ENCODE results near the gene PRSS37. TPM values are rescaled to one million over a fixed set of nuclear protein-coding genes. Genes with fewer than 3 reads are reported as not detected.
A peak's percentile ranks its signal among the peaks of the same experiment; 100 is the strongest.
"Not testable (repeated sequence)": the region's sequence is repeated elsewhere in the genome, so short reads cannot be mapped to it uniquely, and the experiment has no call there.

The PRSS37 gene, protein sequence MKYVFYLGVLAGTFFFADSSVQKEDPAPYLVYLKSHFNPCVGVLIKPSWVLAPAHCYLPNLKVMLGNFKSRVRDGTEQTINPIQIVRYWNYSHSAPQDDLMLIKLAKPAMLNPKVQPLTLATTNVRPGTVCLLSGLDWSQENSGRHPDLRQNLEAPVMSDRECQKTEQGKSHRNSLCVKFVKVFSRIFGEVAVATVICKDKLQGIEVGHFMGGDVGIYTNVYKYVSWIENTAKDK
- total RNA-seq, result not detected

DNA sequence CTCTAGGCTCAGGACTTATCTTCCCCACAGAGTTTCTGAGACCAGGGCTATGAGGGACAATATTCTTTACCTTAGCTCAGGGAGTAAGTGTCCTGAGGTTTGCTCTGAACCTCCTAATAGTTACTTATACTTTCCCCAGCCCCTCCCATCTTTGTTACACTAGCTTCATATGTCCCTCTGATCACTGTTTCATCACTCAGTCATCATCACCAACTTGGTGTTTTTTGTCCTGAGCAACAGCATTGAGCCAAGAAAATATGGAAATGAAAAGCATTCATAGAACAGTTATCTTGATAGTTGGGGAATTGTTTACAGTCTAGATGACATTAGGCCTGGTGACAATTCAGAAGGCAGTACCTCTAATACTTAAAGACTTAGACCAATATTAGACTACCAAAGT lies at the start of gene PRSS37:
Gene PRSS37 (minus strand): TSS at position 101 of the 400 bp plus-strand sequence. CDS start 436 bp downstream, outside the sequence.
- no peak for DNase-seq (ENCODE audit: low read depth in 2 of 3, low spot score in 2 of 3)

DNA sequence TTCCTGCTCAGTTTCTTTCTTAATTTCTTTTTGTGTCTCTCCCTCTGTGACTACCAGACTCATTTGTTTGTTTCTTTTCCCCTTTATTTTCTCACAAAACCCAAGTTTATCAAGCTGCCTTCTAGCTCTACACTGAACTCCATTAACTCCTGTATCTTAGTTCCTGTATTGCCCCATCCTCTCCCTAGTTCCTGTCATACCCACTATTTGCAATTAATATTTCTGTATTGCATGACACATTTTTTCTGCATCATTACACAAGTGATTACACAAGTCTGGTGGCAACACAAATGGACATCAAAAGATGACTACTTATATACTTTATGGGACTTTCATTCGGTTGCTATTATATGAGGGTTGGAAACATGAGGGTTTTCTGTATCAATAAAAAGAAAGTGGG lies 48.0 kb upstream of the PRSS37 start:
- DNase-seq (ENCODE audit: low read depth in 2 of 3, low spot score in 2 of 3), result no peak

DNA sequence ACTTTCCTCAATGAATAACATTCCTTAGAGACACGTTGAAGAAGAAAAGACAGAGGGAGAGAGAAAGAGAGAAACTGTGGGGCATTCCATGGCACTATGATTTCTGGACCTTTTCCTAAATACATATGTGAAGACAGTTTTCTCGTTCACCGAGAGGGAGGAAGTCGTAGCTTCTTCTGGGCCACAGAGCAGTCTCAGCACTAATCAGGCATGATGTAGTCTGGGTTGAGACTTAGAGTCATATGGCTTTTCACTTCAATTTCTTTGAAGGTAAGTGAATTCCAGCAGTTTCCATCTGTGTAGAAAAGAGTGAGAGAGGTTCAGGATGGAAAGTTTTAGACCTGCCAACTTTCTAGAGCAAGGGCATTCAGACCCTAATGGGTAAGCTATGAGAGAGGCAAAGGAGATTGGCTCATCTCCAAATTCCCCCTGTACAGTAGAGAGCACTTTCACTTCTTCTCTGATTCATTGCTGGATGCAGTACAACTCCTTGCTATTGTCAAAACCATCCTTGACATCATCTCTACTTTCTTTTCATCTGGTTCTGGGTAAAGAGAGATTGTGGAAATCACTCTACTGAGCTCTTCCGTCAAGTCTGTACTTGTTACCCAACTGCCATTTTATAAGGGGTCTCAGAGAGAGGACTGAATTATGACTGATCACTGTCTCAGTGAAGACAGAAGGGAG lies 43.4 kb upstream of the PRSS37 start:
- no peak for DNase-seq (ENCODE audit: low read depth in 2 of 3, low spot score in 2 of 3)

DNA sequence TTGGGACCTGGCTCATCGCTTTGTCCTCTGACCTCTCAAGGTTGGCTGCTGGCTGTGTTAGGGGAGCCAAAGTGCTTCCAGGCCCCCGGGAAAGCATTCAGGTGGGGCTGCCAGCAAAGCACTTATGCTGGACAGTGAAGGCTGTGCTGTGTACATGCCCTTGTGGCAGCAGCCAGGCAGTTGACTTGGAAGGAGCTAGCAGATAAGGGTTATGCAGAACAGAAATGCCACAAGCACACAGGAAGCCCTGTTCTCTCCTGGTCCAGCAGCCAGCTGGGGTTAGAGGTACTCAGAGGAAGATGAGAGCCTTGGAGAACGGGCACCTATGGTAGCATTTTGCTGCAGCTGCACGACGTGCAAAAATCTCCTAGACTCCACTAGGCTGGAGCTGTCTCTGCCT lies 39.7 kb upstream of the PRSS37 start:
- no peak for DNase-seq (ENCODE audit: low read depth in 2 of 3, low spot score in 2 of 3)

DNA sequence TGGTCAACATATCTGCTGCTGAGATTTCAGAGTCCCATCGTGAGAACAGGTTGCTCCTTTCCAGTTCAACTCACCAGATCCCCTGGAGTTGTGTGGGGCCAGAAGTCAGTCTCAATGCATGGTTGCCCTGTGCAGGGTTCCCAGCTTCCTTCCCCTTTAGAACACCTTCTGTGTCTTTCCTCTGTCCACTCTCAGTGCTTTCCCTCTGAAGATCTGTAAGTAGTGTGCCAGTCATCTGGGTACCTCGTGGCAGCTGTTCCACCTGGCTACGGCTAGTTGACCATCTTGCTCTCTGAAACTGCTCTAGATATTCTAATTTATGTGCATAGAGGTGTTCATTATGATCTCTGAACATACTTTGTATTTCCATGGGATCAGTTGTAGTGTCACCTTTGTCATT lies 36.1 kb upstream of the PRSS37 start:
- no peak for DNase-seq (ENCODE audit: low read depth in 2 of 3, low spot score in 2 of 3)

DNA sequence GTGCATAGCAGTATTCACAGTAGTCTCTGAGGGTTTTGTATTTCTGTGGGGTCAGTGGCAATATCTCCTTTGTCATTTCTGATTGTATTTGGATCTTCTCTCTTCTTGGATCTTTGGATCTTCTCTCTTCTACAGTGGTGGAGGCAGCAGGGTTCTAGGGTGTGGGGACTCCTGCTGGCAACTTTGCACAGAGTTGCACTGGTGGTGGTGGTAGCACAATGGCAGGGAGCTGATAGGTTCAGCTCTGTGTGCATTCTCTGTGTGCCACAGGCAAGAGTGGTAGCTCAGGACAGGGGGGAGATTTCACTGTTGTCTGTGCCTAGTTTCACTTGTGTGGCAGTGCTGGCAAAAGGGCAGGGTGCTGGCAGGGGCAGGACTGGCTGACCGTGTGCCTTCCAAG lies 35.1 kb upstream of the PRSS37 start:
- no peak for DNase-seq (ENCODE audit: low read depth in 2 of 3, low spot score in 2 of 3)

DNA sequence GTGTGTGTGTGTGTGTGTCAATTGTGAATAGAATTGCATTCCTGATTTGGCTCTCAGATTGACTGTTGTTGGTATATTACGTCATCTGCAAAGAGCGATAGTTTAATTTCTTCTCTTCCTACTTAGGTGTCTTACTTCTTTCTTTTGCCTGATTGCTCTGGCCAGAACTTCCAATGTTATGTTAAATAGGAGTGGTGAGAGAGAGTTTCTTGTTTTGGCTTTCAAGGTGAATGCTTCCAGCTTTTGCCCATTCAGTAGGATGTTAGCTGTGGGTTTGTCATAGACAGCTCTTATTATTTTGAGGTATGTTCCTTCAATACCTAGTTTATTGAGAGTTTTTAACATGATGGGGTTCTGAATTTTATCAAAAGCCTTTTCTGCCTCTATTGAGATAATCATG lies 34.2 kb upstream of the PRSS37 start:
- no peak for DNase-seq (ENCODE audit: low read depth in 2 of 3, low spot score in 2 of 3)

DNA sequence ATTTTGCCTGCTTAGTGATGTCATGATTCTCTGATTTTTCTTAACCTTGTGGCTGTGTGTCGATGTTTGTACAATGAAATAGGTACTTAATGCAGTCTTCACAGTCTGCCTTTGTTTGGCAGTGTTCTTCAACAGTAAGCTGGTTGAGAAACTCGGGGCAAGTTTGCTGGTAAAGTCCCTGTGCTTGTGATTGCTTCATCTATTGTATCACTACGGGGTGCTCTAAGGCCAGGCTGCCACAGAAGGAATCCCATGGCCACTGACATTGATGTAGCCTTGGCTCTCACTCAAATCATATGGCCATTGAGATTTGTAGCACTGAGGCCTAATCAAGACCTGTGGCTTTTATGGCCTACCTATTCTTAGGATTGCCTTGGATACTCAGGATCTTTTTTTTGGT lies 33.5 kb upstream of the PRSS37 start:
- DNase-seq (ENCODE audit: low read depth in 2 of 3, low spot score in 2 of 3), result no peak

DNA sequence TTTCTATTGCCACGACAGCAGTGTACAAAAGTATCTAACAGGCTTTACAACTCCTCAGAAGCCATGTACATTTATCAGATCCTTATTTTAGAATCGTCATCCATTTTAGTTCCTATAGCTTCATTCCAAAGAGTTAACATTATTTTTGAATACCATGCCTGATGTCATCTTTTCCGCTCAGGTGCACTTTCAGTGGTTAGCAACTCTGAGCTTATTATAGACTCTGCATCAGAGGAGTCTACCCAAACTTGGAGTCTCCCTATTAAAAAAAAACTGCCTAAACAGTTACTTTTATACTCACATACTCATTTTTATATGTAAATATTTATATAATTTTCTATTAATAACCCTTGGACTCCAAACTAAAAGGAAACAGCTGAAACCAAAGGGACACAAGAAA lies 31.6 kb upstream of the PRSS37 start:
- DNase-seq (ENCODE audit: low read depth in 2 of 3, low spot score in 2 of 3), result no peak

DNA sequence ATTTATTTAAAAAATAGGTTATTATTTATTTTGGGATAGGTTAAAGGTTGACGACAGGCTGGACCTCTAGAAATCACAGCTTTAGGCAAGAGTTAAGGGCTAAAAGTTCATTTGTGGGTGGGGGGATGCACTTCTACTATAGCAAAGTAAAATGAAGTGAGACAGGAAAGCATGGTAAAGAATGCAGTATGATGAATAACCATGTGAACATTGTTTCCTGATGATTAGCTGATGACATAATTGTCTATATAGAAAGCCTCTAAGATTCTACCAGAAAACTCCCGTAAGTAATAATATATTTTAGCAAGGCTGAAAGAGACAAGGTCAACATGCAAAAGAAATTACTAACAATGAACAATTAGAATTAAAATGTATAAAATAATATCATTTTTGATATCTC lies 25.7 kb upstream of the PRSS37 start:
- no peak for DNase-seq (ENCODE audit: low read depth in 2 of 3, low spot score in 2 of 3)

DNA sequence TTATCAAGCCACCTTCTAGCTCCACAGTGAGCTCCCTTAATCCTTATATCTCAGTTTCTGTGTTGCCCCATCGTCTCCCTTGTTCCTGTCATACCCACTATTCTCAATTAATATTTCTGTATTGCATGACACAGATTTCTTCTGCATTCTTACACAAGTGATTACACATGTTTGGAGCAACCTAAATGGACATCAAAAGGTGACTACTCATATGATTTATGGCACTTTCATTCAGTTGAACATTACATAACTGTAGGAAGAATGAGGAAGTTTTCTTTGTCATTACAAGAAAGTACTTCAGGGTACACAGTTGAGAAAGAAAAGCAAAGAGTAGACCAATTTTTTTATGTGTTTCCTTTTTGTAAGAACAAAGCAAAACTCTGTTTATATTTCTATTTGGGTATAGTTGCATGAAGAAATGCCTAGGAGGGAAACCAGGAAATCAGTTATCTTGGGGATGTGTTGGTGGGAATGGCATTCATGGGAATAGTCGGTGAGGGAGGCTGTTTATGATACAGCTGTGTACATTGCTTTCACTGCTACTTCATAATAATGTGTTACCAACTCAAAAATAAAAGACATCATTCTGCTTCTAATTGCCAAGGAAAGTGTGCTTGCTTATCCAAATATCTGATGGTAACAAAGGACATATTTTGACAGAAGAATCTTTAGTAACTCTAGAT lies 23.6 kb upstream of the PRSS37 start:
- peak in 2 of 3 donors; percentile 6 to 43 for DNase-seq (ENCODE audit: low read depth in 2 of 3, low spot score in 2 of 3)

DNA sequence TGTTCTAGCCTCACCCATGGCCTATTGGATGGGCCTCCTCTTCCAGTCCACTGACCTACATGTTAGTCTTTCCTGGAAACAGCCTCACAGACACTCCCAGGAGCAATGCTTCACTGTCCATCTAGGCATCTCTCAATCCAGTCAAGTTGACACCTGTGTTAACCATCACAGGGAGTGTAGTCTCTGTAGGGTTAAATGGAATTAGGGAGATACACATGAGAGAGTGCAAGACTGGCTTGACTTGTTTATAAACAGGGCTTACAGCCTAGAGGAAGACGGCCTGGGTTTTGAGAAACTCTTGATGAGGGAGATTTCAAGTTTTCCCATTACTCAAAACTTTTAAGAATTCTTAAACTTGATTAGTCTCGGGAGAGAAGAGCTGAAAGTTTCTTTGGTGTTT lies 18.9 kb upstream of the PRSS37 start:
- no peak for DNase-seq (ENCODE audit: low read depth in 2 of 3, low spot score in 2 of 3)

DNA sequence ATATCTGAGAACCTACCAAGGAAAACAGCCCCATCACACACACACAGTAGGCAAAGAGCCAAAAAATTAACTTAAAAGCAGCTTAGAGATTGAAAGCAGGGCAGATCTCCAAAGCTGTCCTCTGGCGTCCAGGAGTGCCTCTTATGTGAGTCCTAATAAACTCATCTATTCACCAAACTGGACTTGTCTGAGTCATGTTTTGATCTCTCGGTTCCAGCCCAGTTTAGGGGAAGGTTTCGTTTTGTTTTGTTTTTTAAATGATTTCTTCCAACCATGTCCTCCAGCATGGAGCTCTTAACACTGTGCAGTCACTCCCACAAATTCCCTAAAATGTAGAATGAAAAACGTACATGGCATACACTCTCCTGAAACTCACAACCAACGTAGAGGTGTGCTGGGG lies 6.7 kb upstream of the PRSS37 start:
- no peak for DNase-seq (ENCODE audit: low read depth in 2 of 3, low spot score in 2 of 3)

DNA sequence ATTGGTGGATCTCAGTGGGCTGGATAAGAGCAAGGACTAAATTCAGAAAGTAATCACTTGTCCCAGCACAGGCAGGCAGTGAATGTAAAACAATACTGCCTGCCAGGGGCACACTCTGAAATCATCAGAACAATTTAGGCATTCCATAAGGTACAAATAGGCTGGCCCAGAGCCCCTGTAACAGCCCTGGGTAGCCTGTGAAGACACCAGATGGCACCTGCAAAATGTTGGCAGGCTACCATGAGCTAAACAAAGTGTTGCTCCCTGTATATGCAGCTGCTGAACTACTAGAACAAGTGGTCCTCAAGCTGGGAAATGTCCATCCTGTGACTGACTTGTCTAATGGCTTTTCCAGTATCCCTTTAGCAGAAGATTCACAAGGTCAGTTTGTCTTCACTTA lies 3.0 kb upstream of the PRSS37 start:
- no peak for DNase-seq (ENCODE audit: low read depth in 2 of 3, low spot score in 2 of 3)

DNA sequence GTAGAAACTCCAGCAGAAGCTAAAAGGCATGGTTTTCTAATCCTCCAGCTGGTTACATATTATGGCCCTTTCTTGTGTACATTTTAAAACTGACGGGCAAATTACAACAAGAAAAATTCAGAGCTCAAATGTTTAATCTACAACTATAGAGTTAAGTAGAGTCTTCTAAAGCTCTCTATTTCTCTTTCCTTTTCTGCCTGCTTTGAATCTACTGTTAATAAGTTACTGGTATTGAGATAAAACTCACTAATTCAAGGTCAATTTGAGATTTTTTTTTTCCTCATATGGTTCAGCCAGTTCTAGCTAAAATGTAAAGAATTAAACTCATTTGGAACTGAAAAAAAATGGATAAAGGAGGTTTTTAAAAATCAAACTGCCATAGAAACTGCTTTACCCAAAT lies 1.6 kb upstream of the PRSS37 start:
- no peak for DNase-seq (ENCODE audit: low read depth in 2 of 3, low spot score in 2 of 3)

DNA sequence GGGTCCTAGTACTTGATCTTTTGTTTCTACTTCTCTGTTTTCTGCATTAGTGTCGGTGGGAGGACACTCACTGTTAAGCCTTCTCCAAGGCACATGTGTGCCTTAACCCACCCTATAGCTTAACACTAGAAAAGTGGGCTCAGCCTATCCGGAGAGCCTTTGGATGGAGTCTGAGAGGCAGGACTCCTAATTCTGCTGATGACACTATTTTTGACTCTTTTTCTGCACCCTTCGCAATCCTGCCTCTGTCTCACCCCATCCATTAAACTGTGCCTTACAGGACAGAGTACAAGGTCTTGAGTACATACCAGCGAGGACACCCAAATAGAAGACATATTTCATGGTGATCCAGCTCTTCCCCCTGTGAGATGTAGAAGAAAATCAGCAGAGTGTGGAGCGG lies 577 bp downstream of the PRSS37 start:
- no peak for DNase-seq (ENCODE audit: low read depth in 2 of 3, low spot score in 2 of 3)

DNA sequence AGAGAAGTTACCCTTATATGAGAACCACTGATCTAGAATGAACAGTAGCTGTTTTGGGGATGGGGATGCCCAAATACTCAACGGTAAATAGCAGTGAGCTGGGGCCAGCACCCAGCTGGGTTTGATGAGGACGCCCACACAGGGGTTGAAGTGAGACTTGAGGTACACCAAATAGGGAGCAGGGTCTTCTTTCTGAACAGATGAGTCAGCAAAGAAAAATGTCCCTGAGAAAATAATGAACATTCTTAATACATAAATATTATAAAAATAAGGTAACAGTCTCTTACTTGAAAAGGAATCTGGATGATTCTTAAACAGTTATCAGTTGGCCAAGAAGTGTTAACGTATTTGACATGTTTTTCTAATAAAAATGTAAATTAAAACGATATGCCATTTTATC lies 2.0 kb downstream of the PRSS37 start:
- DNase-seq (ENCODE audit: low read depth in 2 of 3, low spot score in 2 of 3), result no peak

DNA sequence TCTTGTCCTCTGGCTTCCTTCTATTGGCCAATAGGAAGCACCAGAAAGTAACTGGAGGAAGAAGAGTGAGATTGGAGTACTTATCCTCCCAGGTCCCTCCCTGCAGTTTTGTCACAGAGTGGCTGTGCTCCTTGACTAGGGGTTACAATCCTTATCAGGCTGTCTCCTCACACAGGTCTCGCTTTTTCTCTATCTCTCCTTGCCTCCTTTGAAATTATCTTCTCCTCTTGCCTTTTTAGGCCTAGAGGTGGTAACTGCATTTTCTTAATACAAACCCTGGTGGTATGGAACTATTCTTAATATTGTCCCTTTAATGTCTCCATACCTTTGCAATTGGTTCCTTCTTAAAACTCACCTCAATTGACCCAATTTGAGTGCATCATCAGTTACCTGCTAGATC lies 2.7 kb downstream of the PRSS37 start:
- no peak for DNase-seq (ENCODE audit: low read depth in 2 of 3, low spot score in 2 of 3)

DNA sequence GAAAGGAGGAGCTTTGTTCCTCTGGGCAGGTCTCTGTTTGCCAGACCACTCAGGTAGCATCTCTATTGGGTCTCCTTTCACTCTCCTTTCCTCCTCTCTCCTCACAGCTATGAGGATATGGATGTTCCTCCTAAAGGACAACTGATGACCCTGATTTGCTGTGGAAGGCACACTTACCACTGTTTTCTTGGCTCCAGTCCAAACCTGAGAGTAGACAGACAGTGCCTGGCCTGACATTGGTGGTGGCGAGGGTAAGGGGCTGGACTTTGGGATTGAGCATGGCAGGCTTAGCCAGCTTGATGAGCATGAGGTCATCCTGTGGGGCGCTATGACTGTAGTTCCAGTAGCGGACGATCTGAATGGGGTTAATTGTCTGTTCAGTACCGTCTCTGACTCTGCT lies 3.6 kb downstream of the PRSS37 start:
- no peak for DNase-seq (ENCODE audit: low read depth in 2 of 3, low spot score in 2 of 3)

DNA sequence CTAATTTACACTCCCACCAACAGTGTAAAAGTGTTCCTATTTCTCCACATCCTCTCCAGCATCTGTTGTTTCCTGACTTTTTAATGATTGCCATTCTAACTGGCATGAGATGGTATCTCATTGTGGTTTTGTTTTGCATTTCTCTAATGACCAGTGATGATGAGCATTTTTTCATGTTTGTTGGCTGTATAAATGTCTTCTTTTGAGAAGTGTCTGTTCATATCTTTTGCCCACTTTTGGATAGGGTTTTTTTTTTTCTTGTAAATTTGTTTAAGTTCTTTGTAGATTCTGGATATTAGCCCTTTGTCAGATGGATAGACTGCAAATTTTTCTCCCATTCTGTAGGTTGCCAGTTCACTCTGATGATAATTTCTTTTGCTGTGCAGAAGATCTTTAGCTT lies 18.9 kb downstream of the PRSS37 start:
- not testable (repeated sequence) for DNase-seq (ENCODE audit: low read depth in 2 of 3, low spot score in 2 of 3)

DNA sequence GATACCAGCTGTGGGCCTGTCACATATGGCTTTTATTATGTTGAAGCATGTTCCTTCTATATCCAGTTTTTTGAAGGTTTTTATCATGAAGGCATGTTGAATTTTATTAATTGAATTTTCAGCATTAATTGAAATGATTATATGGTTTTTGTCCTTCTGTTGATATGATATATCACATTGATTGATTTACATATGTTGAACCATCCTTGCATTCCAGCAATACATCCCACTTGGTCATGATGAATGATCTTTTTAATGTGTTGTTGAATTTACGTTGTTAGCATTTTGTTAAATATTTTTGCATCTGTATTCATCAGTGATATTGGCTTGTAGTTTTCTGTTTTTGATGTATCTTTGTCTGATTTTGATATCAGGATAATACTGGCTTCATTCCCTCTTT lies 21.2 kb downstream of the PRSS37 start:
- peak in 1 of 3 donors; percentile 4 for DNase-seq (ENCODE audit: low read depth in 2 of 3, low spot score in 2 of 3)

DNA sequence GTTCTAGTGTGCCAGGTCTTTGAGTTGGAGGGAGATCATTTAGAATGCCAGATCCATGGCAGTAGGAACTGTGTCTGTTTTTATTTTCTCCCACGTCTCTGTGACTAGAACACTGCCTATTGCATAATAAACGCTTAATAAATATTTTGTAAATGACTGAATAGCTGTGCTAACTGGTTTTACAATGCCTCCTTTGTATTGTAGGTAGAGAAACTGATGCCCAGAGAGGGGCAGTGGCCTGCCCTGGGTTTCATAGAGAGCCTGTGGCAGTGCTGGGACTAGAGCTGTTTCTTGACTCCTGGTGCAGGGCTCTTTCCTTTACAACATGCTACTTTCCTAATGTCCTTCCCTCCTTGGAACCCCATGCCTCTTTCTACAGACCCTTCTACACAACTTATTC lies 48.8 kb downstream of the PRSS37 start:
- no peak for DNase-seq (ENCODE audit: low read depth in 2 of 3, low spot score in 2 of 3)

Data from hematopoietic multipotent progenitor cell (in vitro differentiated cells).